Measurements from ENCODE around the gene POGZ. TPM values are rescaled to one million over a fixed set of nuclear protein-coding genes. Genes with fewer than 3 reads are reported as not detected.
A peak's percentile ranks its signal among the peaks of the same experiment; 100 is the strongest.

Gene POGZ, protein sequence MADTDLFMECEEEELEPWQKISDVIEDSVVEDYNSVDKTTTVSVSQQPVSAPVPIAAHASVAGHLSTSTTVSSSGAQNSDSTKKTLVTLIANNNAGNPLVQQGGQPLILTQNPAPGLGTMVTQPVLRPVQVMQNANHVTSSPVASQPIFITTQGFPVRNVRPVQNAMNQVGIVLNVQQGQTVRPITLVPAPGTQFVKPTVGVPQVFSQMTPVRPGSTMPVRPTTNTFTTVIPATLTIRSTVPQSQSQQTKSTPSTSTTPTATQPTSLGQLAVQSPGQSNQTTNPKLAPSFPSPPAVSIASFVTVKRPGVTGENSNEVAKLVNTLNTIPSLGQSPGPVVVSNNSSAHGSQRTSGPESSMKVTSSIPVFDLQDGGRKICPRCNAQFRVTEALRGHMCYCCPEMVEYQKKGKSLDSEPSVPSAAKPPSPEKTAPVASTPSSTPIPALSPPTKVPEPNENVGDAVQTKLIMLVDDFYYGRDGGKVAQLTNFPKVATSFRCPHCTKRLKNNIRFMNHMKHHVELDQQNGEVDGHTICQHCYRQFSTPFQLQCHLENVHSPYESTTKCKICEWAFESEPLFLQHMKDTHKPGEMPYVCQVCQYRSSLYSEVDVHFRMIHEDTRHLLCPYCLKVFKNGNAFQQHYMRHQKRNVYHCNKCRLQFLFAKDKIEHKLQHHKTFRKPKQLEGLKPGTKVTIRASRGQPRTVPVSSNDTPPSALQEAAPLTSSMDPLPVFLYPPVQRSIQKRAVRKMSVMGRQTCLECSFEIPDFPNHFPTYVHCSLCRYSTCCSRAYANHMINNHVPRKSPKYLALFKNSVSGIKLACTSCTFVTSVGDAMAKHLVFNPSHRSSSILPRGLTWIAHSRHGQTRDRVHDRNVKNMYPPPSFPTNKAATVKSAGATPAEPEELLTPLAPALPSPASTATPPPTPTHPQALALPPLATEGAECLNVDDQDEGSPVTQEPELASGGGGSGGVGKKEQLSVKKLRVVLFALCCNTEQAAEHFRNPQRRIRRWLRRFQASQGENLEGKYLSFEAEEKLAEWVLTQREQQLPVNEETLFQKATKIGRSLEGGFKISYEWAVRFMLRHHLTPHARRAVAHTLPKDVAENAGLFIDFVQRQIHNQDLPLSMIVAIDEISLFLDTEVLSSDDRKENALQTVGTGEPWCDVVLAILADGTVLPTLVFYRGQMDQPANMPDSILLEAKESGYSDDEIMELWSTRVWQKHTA (N-terminal part only)
- 10 to 100 TPM; 13.2 to 98.2 (median 55.7) TPM for total RNA-seq

DNA sequence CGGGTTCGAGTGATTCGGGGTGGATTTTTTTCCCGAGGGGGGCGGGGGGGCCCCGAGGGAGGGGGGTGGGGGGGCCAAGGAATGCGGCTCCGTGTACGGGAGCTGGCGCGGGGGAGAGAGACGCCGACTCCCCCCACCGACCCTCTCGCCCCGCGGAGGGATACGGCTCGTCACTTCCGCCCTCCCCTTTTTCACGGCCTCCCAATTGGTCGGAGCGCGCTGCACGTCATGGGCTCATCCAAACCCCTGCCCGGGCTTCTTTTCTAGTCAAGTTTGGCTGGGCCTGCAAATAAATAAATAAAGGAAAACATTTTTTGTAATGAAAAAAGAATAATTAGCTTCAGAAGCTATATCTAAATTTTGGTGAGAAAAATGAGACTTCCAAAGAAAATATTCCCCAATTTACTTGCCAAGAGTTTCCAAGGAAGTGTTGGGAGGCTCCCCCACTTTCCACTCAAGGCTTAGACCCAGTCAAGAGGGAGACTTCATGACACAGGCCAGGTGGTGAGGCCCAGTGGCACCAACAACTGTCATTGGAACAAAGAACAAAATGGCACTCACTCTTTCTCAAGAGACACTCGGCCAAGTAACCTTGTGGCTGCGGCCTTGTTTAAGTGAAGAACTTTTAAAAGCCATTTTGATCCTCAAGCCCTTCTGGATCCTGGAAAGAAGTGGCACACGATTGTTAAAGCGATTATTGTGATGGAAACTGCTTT is at the start of gene POGZ:
Gene POGZ, minus strand, starts transcription at position 164 of the 716 bp plus-strand sequence. CDS start 17,290 bp downstream, outside the sequence.
- in situ Hi-C loops (cut with MboI; ENCODE audit: low pct_unique_long_range_greater_than_20kb in 2 of 9, low sequenced_read_pairs in 9 of 9, unreplicated experiment in 9 of 9), result no loop called here
- 0 to 100% (median 67%) methylated on average over 1 to 11 of the region's 30 CpGs; no CpG with 5 or more reads in 3 of the 10 experiments for WGBS, 10 experiments
- Histone ChIP-seq H3K4me1 (replicated peaks in 1 of 2) (peaks cover 16 to 17% of the 10 kb centered on the region in 2 donors), H3K27ac (peak within 1 kb of the TSS; percentile 94 to 98), H3K4me3 (peak within 1 kb of the TSS; percentile 69 to 85 (median 78))
- peak; percentile 79 to 84 (median 82) for ATAC-seq (replicated peaks in 6 of 8)

DNA sequence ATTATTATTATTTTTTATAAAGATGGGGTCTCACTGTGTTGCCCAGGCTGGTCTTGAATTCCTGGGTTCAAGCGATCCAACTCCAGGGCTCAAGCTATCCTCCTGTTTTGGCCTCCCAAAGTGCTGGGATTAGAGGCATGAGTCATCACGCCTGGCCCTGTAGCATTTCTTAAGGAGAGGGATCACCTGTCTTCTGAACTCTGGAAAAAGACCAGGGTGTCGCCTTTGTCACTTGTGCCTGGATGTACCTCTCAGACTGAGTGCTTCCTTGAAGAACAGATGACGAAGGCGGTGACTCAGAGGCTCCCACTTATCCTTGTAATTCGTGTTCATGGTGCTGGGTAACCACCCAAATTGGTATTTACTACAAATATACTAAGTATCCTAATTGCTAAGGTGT is 49.5 kb upstream of the POGZ start:
- H3K27ac ChIP-seq, result no peak overlapping the region
- ATAC-seq (replicated peaks in 6 of 8), result no peak
- 58 to 98% (median 84%) methylated on average over 2 to 6 of the region's 6 CpGs; no CpG with 5 or more reads in 1 of the 10 experiments for WGBS, 10 experiments
- in situ Hi-C loops (cut with MboI; ENCODE audit: low pct_unique_long_range_greater_than_20kb in 2 of 9, low sequenced_read_pairs in 9 of 9, unreplicated experiment in 9 of 9), result no loop called here
- no peak overlapping the region for H3K4me3 ChIP-seq
- H3K4me1 ChIP-seq (replicated peaks in 1 of 2), result peaks cover 7 to 14% of the 10 kb centered on the region in 2 donors

DNA sequence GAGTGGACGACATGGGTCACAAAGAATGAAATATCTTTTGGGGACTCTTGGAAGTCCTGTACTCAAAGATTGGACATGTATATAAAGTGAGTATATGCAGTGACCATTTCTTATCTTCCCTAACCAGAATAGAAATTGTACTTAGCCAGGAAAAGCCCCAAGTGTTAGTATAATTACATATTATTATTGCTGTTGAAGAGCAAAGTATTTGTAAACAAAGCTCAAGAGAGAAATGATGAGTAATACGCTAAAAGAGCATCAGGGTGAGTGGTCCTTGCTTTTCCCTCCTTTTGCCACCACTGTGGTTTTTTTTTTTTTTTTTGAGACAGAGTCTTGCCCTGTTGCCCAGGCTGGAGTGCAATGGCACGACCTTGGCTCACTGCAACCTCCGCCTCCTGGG is 45.5 kb upstream of the POGZ start:
- ATAC-seq (replicated peaks in 6 of 8), result no peak
- WGBS, 10 experiments, result 40 to 89% (median 72%) methylated on average over 1 to 3 of the region's 4 CpGs; no CpG with 5 or more reads in 2 of the 10 experiments
- no peak overlapping the region for H3K27ac ChIP-seq
- peaks cover 0 to 3% of the 10 kb centered on the region in 2 donors for H3K4me1 ChIP-seq (replicated peaks in 1 of 2)
- no peak overlapping the region for H3K4me3 ChIP-seq
- in situ Hi-C loops (cut with MboI; ENCODE audit: low pct_unique_long_range_greater_than_20kb in 2 of 9, low sequenced_read_pairs in 9 of 9, unreplicated experiment in 9 of 9), result no loop called here

DNA sequence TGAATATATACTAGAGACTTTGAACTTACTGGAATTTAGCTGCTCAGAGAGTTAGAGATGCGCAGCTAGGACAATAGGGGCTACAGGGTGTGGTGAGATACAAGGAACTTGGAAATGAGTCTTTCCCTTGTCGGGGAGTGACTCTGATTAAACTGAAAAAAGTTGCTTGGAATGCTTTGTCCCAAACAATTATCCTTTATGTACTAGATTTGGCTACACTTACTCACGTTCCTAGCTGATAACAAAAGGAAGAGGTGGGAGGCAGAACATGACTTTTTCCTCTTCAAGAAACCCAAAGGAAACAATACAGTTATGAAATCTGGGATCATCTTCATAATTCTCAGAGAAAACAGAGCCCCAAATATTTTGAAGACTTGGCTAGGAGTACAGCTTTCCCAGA is 45.0 kb upstream of the POGZ start:
- H3K27ac ChIP-seq, result no peak overlapping the region
- H3K4me3 ChIP-seq, result no peak overlapping the region
- no peak for ATAC-seq (replicated peaks in 6 of 8)
- WGBS, 10 experiments, result 14 to 67% (median 33%) methylated on average over 1 to 3 of the region's 3 CpGs; no CpG with 5 or more reads in 1 of the 10 experiments
- peaks cover 0 to 3% of the 10 kb centered on the region in 2 donors for H3K4me1 ChIP-seq (replicated peaks in 1 of 2)
- in situ Hi-C loops (cut with MboI; ENCODE audit: low pct_unique_long_range_greater_than_20kb in 2 of 9, low sequenced_read_pairs in 9 of 9, unreplicated experiment in 9 of 9), result no loop called here

DNA sequence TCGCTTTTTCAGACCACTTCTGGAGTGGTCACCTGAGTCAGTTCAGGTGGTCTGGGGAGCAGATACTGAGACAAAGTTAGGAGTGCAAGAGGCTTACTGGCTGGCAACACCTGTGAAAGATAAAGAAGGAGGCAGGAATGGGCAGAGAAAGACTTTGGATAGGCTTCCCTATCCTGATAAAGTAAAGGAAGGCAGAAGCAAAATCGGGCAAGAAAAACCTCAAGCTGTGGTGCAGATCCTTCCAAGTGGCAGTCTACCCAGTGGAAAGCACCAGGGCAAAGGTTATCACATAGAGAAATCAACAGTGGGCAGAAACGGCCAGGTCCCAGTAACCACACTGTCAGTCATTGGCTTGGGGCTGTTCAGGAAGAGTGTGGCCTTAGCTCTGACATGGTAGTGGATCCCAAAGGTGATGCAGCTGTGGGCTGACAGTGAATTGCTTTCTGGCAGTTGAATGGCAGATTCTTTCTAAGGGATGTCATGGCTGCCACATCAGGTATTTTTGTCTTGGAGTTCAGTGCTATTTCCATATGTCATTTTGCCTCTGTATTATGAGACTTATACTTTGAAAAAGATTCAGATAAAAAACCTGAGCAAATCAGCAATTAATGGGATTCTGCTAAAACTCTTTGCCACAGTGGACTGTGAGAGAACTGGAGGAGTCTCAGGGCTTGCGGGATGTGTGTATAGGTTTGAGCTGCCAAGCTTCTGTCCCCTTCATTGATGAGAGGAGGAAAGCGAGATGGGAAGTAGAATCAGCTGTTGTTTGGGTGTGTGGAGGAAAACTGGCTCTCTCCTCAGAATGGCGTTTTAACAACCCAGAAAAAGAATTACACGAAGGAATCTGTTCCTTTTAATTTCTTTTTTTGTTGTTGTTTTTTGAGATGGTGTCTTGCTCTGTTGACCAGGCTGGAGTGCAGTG is 43.8 kb upstream of the POGZ start:
- H3K27ac ChIP-seq, result no peak overlapping the region

DNA sequence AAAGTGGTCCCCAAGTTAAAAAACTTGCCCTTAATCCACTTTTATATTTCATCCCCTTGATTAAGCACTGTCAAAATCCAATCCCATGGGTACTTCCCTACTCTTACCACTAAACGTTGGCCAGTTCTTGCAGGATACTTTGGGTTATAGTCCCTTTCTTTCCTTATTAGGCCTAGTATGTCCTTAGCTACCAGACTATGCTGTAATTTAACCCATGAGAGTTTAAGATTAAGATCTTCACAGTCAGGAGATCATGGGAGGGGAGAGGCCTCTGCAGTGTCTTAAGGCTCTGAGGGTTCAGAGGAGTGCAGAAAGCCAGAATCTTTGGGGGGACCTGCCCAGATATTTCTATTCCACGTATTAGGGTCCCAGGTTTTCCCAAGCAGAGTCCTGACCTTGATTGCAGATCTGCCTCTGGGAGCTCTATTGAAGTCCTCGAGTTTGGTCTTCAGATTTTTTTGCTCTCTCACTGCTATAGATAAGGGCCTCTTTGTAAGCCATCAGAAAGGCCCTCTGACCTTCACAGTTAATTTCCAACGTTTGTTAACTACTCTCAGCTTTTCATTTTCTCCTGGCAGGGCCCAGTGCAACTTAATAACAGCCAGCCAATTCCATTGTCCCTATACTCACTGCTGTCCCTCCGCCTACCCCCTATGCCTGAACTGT is 42.9 kb upstream of the POGZ start:
- in situ Hi-C loops (cut with MboI; ENCODE audit: low pct_unique_long_range_greater_than_20kb in 2 of 9, low sequenced_read_pairs in 9 of 9, unreplicated experiment in 9 of 9), result no loop called here
- Histone ChIP-seq H3K4me1 (replicated peaks in 1 of 2) (peaks cover 0 to 3% of the 10 kb centered on the region in 2 donors), H3K27ac (no peak overlapping the region), H3K4me3 (no peak overlapping the region)
- ATAC-seq (replicated peaks in 6 of 8), result no peak
- WGBS, 10 experiments, result 0 to 68% (median 38%) methylated on average over 1 to 5 of the region's 5 CpGs

More for the DNA sequence above, 43.8 kb upstream of the POGZ start:
- WGBS, 10 experiments, result 44 to 82% (median 66%) methylated on average over 2 to 7 of the region's 7 CpGs; no CpG with 5 or more reads in 1 of the 10 experiments
- in situ Hi-C loops (cut with MboI; ENCODE audit: low pct_unique_long_range_greater_than_20kb in 2 of 9, low sequenced_read_pairs in 9 of 9, unreplicated experiment in 9 of 9), result no loop called here
- Histone ChIP-seq H3K4me3 (no peak overlapping the region), H3K4me1 (replicated peaks in 1 of 2) (peaks cover 0 to 3% of the 10 kb centered on the region in 2 donors)
- no peak for ATAC-seq (replicated peaks in 6 of 8)

DNA sequence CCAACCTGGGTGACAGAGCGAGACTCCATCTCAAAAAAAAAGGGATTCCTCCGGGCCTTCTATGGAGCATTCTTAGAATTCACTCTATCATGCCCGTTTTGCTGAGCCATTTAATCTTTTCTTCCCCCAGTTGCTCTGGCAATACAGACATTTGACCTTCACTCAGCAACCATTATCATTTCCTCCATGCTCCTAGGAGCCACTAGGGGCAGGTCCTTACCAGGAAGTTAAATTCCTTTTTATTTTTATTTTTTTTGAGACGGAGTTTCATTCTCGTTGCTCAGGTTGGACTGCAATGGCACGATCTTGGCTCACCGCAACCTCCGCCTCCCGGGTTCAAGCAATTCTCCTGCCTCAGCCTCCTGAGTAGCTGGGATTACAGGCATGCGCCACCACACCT is 42.2 kb upstream of the POGZ start:
- Histone ChIP-seq H3K4me3 (no peak overlapping the region), H3K4me1 (replicated peaks in 1 of 2) (peaks cover 0 to 3% of the 10 kb centered on the region in 2 donors), H3K27ac (no peak overlapping the region)
- ATAC-seq (replicated peaks in 6 of 8), result no peak
- 19 to 93% (median 71%) methylated on average over 3 to 10 of the region's 10 CpGs; no CpG with 5 or more reads in 4 of the 10 experiments for WGBS, 10 experiments
- in situ Hi-C loops (cut with MboI; ENCODE audit: low pct_unique_long_range_greater_than_20kb in 2 of 9, low sequenced_read_pairs in 9 of 9, unreplicated experiment in 9 of 9), result no loop called here

DNA sequence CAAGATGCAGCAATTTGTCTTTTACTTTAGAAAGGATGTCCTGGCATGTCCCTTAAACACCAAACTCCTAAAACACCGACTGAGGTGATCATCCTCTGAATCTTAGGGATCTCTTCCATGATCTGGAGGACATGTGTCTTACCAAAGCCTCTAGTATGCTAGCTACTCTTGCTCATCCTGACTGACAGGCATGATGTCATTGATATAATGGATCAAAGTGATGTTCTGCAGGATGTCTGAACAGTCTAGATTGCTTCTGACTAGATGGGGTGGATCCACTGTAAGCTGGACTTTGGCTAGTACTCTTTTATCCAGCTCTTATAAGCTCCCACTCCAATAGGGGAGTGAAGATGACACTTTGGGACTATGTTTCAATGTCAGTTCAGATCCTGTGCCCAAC is 40.6 kb upstream of the POGZ start:
- WGBS, 10 experiments, result 0 to 92% (median 71%) methylated on average over 1 of the region's 1 CpG; no CpG with 5 or more reads in 5 of the 10 experiments
- no peak for ATAC-seq (replicated peaks in 6 of 8)
- in situ Hi-C loops (cut with MboI; ENCODE audit: low pct_unique_long_range_greater_than_20kb in 2 of 9, low sequenced_read_pairs in 9 of 9, unreplicated experiment in 9 of 9), result no loop called here

DNA sequence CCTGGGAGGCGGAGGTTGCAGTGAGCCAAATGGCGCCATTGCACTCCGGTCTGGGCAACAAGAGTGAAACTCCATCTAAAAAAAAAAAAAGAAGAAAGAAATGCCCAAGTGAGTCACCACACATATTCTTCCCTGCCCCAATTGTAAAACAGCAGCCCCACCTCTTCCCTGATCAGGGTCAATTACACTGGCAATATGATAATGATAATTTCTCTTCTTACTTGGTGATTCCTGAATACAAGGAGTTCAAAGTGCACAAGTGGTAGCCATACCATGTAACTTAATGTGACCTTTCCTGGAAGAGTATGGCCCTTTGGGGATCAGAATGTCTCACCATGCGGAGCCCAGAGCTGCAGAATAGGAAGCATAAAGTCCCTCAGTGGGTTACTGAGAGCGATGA is 40.1 kb upstream of the POGZ start:
- 40 to 100% (median 89%) methylated on average over 1 to 5 of the region's 5 CpGs; no CpG with 5 or more reads in 1 of the 10 experiments for WGBS, 10 experiments
- in situ Hi-C loops (cut with MboI; ENCODE audit: low pct_unique_long_range_greater_than_20kb in 2 of 9, low sequenced_read_pairs in 9 of 9, unreplicated experiment in 9 of 9), result no loop called here
- peaks cover 5 to 7% of the 10 kb centered on the region in 2 donors for H3K4me1 ChIP-seq (replicated peaks in 1 of 2)
- H3K4me3 ChIP-seq, result no peak overlapping the region
- H3K27ac ChIP-seq, result no peak overlapping the region
- peak in 2 of 8 experiments; percentile 39 to 44 for ATAC-seq (replicated peaks in 6 of 8)

More for the DNA sequence above, 40.6 kb upstream of the POGZ start:
- Histone ChIP-seq H3K4me1 (replicated peaks in 1 of 2) (peaks cover 2 to 3% of the 10 kb centered on the region in 2 donors), H3K27ac (no peak overlapping the region), H3K4me3 (no peak overlapping the region)

DNA sequence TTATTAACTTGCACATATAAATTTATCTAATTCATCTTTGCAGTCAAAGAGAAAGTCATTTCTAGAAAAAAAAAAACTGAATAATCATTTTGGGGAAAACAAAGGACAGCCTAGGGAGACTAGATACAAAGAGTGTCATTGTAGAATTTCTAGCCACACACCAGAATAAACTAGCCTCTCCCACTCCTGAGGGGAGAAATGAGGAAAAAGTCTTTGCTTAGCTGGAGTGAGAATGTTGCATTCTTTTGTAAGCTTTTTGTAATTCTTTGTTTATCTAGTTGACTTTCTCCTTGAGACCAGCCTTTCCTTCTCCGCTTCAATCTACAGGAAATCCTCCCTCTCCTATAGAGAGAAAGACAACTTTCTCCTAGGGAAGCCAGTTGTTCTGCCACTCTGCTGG is 36.0 kb upstream of the POGZ start:
- 20 to 100% (median 71%) methylated on average over 1 of the region's 1 CpG; no CpG with 5 or more reads in 1 of the 10 experiments for WGBS, 10 experiments
- peaks cover 4 to 10% of the 10 kb centered on the region in 2 donors for H3K4me1 ChIP-seq (replicated peaks in 1 of 2)
- H3K4me3 ChIP-seq, result no peak overlapping the region
- in situ Hi-C loops (cut with MboI; ENCODE audit: low pct_unique_long_range_greater_than_20kb in 2 of 9, low sequenced_read_pairs in 9 of 9, unreplicated experiment in 9 of 9), result no loop called here
- ATAC-seq (replicated peaks in 6 of 8), result peak; percentile 26 to 70 (median 56)
- peak overlapping the region in 1 of 2 donors; percentile 40 for H3K27ac ChIP-seq

Data from motor neuron (in vitro differentiated cells).